Panc1 (cell line): ENCODE data around the gene PEX5L.

ENCODE experiments used
- CTCF ChIP-seq: fragments of 450-650 bp; IDR thresholded peaks from 2 replicates; pipeline ENCODE4 v1.5.1; 2017; ENCODE audit warnings: mild to moderate bottlenecking
- POLR2AphosphoS5 ChIP-seq: IDR thresholded peaks from 2 replicates; pipeline ENCODE4 v1.6.1; 2012; ENCODE audit warnings: mild to moderate bottlenecking, low read depth, low read length, moderate library complexity
- SIN3A ChIP-seq: IDR thresholded peaks from 2 replicates; pipeline ENCODE4 v1.6.1; 2012; ENCODE audit warnings: low read depth, mild to moderate bottlenecking, low read length, moderate library complexity, borderline replicate concordance; ENCODE audit not compliant: insufficient read depth

- no peak for TF ChIP-seq CTCF
- TF ChIP-seq POLR2AphosphoS5, result no peak
- no peak for TF ChIP-seq SIN3A
Observed at GRCh38 chr3:179970746-179971145, 66.0 kb downstream of the PEX5L start.
